HG03196 (cell line): ENCODE results near the gene SMIM22.

Experiments used
- ATAC-seq: cut with Tn5 transposase; IDR thresholded peaks from one replicate; pipeline ENCODE4 v1.9.1; 2021; ENCODE audit not compliant: unreplicated experiment

Gene SMIM22

GRCh38 chr16:4814542-4815173, 19.5 kb downstream of the SMIM22 start:
- no peak for ATAC-seq

GRCh38 chr16:4820652-4821051, 25.5 kb downstream of the SMIM22 start:
- ATAC-seq: no peak

GRCh38 chr16:4825196-4825595, 30.0 kb downstream of the SMIM22 start:
- no peak for ATAC-seq

- no peak for ATAC-seq
Observed at GRCh38 chr16:4826526-4826925, 31.4 kb downstream of the SMIM22 start.

- ATAC-seq: no peak
Observed at GRCh38 chr16:4826980-4827379, 31.8 kb downstream of the SMIM22 start.

- ATAC-seq: no peak
Observed at GRCh38 chr16:4828567-4829321, 33.6 kb downstream of the SMIM22 start.

- ATAC-seq: no peak
Observed at GRCh38 chr16:4830408-4830807, 35.2 kb downstream of the SMIM22 start.

GRCh38 chr16:4831616-4832015, 36.4 kb downstream of the SMIM22 start:
- ATAC-seq: no peak

GRCh38 chr16:4832698-4833343, 37.7 kb downstream of the SMIM22 start:
- no peak for ATAC-seq

GRCh38 chr16:4833584-4833983, 38.4 kb downstream of the SMIM22 start:
- no peak for ATAC-seq

GRCh38 chr16:4836727-4837126, 41.6 kb downstream of the SMIM22 start:
- ATAC-seq: no peak

GRCh38 chr16:4837733-4838501, 42.7 kb downstream of the SMIM22 start:
- no peak for ATAC-seq

- ATAC-seq: no peak
Observed at GRCh38 chr16:4839942-4840341, 44.8 kb downstream of the SMIM22 start.

GRCh38 chr16:4840984-4841383, 45.8 kb downstream of the SMIM22 start:
- no peak for ATAC-seq
